ENCODE data around the gene SH3RF1.

The SH3RF1 gene

DNA sequence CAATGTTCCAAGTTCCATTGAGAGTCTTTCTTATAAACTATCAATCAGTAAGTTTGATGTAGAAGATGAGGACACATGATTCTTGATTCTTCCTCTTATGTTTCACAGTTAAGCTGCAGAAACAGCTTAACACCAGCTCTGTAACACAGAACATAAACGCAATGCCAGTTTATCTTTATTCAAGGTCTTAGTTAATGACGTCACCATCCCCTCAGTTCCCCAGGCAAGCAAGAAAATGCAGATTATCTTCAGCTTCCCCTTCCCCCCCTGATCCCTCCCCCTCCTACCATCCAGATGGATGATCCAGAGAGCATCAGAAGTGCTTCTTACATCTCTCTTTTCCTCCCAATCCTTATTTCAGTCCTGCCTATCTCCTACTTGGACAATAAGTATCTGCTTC is 4.4 kb upstream of the SH3RF1 start:
- Histone ChIP-seq H3K4me3 (ENCODE audit: low read depth in 1 of 5, low read length in 5 of 5) (no peak overlapping the region), H3K9ac (ENCODE audit: low read length in 5 of 5) (no peak overlapping the region)

GRCh38 chr4:169274033-169274432 is 3.3 kb upstream of the SH3RF1 start:
- Histone ChIP-seq H3K9ac (ENCODE audit: low read length in 5 of 5) (no peak overlapping the region), H3K4me1 (ENCODE audit: control insufficient read depth in 5 of 5, insufficient read depth in 5 of 5, low read length in 5 of 5) (peaks cover 0 to 26% (median 24%) of the 10 kb centered on the region in 5 donors), H3K9me3 (ENCODE audit: control insufficient read depth in 5 of 5, low read length in 5 of 5) (no peaks in the 10 kb centered on the region), H3K36me3 (ENCODE audit: control insufficient read depth in 5 of 5, insufficient read depth in 5 of 5, low read length in 5 of 5) (no peaks in the 10 kb centered on the region), H3K27ac (ENCODE audit: low read depth, low read length) (no peak overlapping the region), H3K4me3 (ENCODE audit: low read depth in 1 of 5, low read length in 5 of 5) (no peak overlapping the region), H3K27me3 (ENCODE audit: control insufficient read depth in 5 of 5, insufficient read depth in 4 of 5, low read length in 5 of 5) (no peaks in the 10 kb centered on the region)

More for the DNA sequence above, 4.4 kb upstream of the SH3RF1 start:
- Histone ChIP-seq H3K27me3 (ENCODE audit: control insufficient read depth in 5 of 5, insufficient read depth in 4 of 5, low read length in 5 of 5) (no peaks in the 10 kb centered on the region), H3K4me1 (ENCODE audit: control insufficient read depth in 5 of 5, insufficient read depth in 5 of 5, low read length in 5 of 5) (peaks cover 0 to 16% (median 15%) of the 10 kb centered on the region in 5 donors), H3K36me3 (ENCODE audit: control insufficient read depth in 5 of 5, insufficient read depth in 5 of 5, low read length in 5 of 5) (no peaks in the 10 kb centered on the region), H3K9me3 (ENCODE audit: control insufficient read depth in 5 of 5, low read length in 5 of 5) (no peaks in the 10 kb centered on the region), H3K27ac (ENCODE audit: low read depth, low read length) (no peak overlapping the region)

DNA sequence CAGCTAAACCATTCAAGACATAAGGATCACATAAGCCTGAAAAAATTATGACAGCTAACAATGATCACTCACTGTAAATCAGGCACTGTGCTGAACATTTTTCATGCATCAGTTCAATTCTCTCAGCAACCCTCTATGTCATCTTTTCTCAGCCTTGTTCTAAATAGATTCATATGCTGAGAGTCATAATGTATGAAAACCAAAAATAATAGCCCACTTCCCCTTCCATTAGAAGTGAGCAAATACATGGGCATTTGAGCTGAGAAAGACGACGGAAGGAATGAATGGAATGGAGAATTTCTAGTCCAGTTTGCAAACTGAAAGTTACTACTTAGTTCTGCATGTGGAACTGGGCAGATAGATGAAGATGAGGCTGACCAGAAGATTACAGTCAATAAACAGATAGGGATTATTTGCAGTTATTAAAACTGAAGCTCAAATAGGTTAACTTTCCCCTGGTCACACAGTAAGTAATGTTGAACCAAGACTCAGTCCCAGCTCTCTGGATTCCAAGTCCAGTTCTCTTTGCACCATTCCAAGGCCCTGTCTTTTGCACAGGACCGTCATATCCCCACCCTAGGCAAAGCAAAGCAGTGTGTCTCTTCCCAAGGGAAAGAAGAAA is 1.6 kb upstream of the SH3RF1 start:
- Histone ChIP-seq H3K4me1 (ENCODE audit: control insufficient read depth in 5 of 5, insufficient read depth in 5 of 5, low read length in 5 of 5) (peaks cover 0 to 38% (median 33%) of the 10 kb centered on the region in 5 donors), H3K9ac (ENCODE audit: low read length in 5 of 5) (no peak overlapping the region), H3K9me3 (ENCODE audit: control insufficient read depth in 5 of 5, low read length in 5 of 5) (no peaks in the 10 kb centered on the region), H3K27ac (ENCODE audit: low read depth, low read length) (no peak overlapping the region), H3K36me3 (ENCODE audit: control insufficient read depth in 5 of 5, insufficient read depth in 5 of 5, low read length in 5 of 5) (no peaks in the 10 kb centered on the region), H3K27me3 (ENCODE audit: control insufficient read depth in 5 of 5, insufficient read depth in 4 of 5, low read length in 5 of 5) (no peaks in the 10 kb centered on the region), H3K4me3 (ENCODE audit: low read depth in 1 of 5, low read length in 5 of 5) (no peak overlapping the region)

GRCh38 chr4:169271692-169272007 is 894 bp upstream of the SH3RF1 start:
- no peaks in the 10 kb centered on the region for H3K27me3 ChIP-seq (ENCODE audit: control insufficient read depth in 5 of 5, insufficient read depth in 4 of 5, low read length in 5 of 5)
- H3K27ac ChIP-seq (ENCODE audit: low read depth, low read length) = peak overlapping the region; percentile 32

DNA sequence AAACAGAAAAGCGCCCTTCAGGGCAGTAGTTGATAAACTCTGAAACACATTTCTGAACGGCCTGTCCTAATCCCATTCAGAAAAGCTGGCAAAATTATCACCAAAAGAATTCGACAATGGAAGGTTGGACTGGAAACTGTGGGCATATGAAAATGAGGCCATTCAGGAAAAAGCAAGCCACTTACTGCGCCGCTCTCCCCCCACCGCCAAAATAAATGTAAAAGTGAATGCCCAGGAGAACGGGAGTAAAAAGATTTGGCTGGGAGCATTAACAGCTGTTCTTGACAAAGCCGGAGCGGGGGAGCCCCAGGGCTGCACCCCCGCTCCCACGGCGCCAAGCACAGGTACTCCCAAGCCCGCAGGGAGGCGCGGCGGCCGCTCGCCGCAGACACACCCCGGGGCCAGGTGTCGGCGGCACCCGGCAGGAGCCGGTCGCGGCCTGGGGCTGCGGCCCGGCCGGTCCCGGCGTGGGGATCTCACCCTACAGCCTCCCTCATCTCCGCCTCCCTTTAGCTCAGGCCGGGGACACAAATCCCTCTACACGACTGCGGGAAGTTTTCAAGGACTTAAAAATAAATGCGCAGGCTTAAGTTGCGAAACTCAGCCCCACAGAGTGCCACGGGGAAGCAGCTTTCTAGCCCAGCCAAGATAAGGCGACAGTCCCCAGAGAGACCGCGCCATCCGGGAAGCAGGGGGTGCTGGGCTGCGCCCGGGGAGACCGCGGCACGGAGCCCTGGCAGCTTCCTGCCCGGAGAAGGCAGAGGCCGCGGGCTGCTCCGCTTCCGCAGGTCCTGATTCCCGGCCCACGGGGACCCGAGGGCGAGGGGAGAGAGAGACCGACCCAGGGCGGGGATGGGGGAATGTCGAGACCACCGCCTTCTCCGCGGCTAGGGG is 593 bp downstream of the SH3RF1 start:
- peaks cover 0 to 46% (median 43%) of the 10 kb centered on the region in 5 donors for H3K4me1 ChIP-seq (ENCODE audit: control insufficient read depth in 5 of 5, insufficient read depth in 5 of 5, low read length in 5 of 5)
- peak overlapping the region; percentile 79 to 91 (median 88) for H3K9ac ChIP-seq (ENCODE audit: low read length in 5 of 5)
- H3K4me3 ChIP-seq (ENCODE audit: low read depth in 1 of 5, low read length in 5 of 5) = peak overlapping the region; percentile 87 to 96 (median 87)
- H3K27ac ChIP-seq (ENCODE audit: low read depth, low read length) = peak overlapping the region; percentile 81
- no peaks in the 10 kb centered on the region for H3K36me3 ChIP-seq (ENCODE audit: control insufficient read depth in 5 of 5, insufficient read depth in 5 of 5, low read length in 5 of 5)
- no peaks in the 10 kb centered on the region for H3K9me3 ChIP-seq (ENCODE audit: control insufficient read depth in 5 of 5, low read length in 5 of 5)
- H3K27me3 ChIP-seq (ENCODE audit: control insufficient read depth in 5 of 5, insufficient read depth in 4 of 5, low read length in 5 of 5) = no peaks in the 10 kb centered on the region

More at GRCh38 chr4:169271692-169272007, 894 bp upstream of the SH3RF1 start:
- peak overlapping the region; percentile 59 to 96 (median 87) for H3K4me3 ChIP-seq (ENCODE audit: low read depth in 1 of 5, low read length in 5 of 5)
- H3K4me1 ChIP-seq (ENCODE audit: control insufficient read depth in 5 of 5, insufficient read depth in 5 of 5, low read length in 5 of 5) = peaks cover 0 to 45% (median 37%) of the 10 kb centered on the region in 5 donors
- peak overlapping the region in 3 of 5 donors; percentile 72 to 88 (median 77) for H3K9ac ChIP-seq (ENCODE audit: low read length in 5 of 5)
- no peaks in the 10 kb centered on the region for H3K36me3 ChIP-seq (ENCODE audit: control insufficient read depth in 5 of 5, insufficient read depth in 5 of 5, low read length in 5 of 5)
- no peaks in the 10 kb centered on the region for H3K9me3 ChIP-seq (ENCODE audit: control insufficient read depth in 5 of 5, low read length in 5 of 5)

- peak overlapping the region; percentile 79 to 91 (median 88) for H3K9ac ChIP-seq (ENCODE audit: low read length in 5 of 5)
- peak overlapping the region; percentile 81 for H3K27ac ChIP-seq (ENCODE audit: low read depth, low read length)
- H3K36me3 ChIP-seq (ENCODE audit: control insufficient read depth in 5 of 5, insufficient read depth in 5 of 5, low read length in 5 of 5) = peaks cover 0 to 3% (median 0%) of the 10 kb centered on the region in 5 donors
- peak overlapping the region; percentile 87 to 96 (median 87) for H3K4me3 ChIP-seq (ENCODE audit: low read depth in 1 of 5, low read length in 5 of 5)
- no peaks in the 10 kb centered on the region for H3K9me3 ChIP-seq (ENCODE audit: control insufficient read depth in 5 of 5, low read length in 5 of 5)
- no peaks in the 10 kb centered on the region for H3K27me3 ChIP-seq (ENCODE audit: control insufficient read depth in 5 of 5, insufficient read depth in 4 of 5, low read length in 5 of 5)
- H3K4me1 ChIP-seq (ENCODE audit: control insufficient read depth in 5 of 5, insufficient read depth in 5 of 5, low read length in 5 of 5) = peaks cover 0 to 52% (median 45%) of the 10 kb centered on the region in 5 donors
These were observed 1.6 kb downstream of the SH3RF1 start for GRCh38 chr4:169268951-169269760.

DNA sequence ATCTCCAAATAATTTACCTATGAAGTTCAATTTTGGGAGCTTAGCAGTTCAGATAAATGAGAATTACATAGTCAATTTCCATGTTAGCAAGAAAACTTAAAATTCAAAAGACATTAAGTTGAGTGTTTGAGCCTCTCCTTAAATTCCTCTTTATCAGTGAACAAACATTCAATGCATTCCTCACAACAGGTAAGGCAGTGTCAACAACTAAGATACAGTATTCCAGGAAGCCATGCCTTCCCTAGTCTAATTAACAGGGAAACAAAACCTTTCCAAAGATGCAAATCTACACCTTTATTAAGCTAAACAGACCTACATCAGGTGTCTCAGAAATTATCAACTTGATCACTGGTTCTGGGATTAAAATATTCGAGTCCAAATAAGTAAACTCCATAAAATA is 3.7 kb downstream of the SH3RF1 start:
- Histone ChIP-seq H3K9me3 (ENCODE audit: control insufficient read depth in 5 of 5, low read length in 5 of 5) (no peaks in the 10 kb centered on the region), H3K4me3 (ENCODE audit: low read depth in 1 of 5, low read length in 5 of 5) (peak overlapping the region in 1 of 5 donors; percentile 7), H3K27ac (ENCODE audit: low read depth, low read length) (no peak overlapping the region), H3K9ac (ENCODE audit: low read length in 5 of 5) (no peak overlapping the region), H3K4me1 (ENCODE audit: control insufficient read depth in 5 of 5, insufficient read depth in 5 of 5, low read length in 5 of 5) (peaks cover 0 to 49% (median 39%) of the 10 kb centered on the region in 5 donors), H3K36me3 (ENCODE audit: control insufficient read depth in 5 of 5, insufficient read depth in 5 of 5, low read length in 5 of 5) (peaks cover 0 to 6% (median 2%) of the 10 kb centered on the region in 5 donors), H3K27me3 (ENCODE audit: control insufficient read depth in 5 of 5, insufficient read depth in 4 of 5, low read length in 5 of 5) (no peaks in the 10 kb centered on the region)

- peaks cover 0 to 45% (median 35%) of the 10 kb centered on the region in 5 donors for H3K4me1 ChIP-seq (ENCODE audit: control insufficient read depth in 5 of 5, insufficient read depth in 5 of 5, low read length in 5 of 5)
- H3K4me3 ChIP-seq (ENCODE audit: low read depth in 1 of 5, low read length in 5 of 5) = no peak overlapping the region
- H3K27ac ChIP-seq (ENCODE audit: low read depth, low read length) = no peak overlapping the region
- peaks cover 0 to 6% (median 2%) of the 10 kb centered on the region in 5 donors for H3K36me3 ChIP-seq (ENCODE audit: control insufficient read depth in 5 of 5, insufficient read depth in 5 of 5, low read length in 5 of 5)
- H3K9me3 ChIP-seq (ENCODE audit: control insufficient read depth in 5 of 5, low read length in 5 of 5) = no peaks in the 10 kb centered on the region
- H3K9ac ChIP-seq (ENCODE audit: low read length in 5 of 5) = no peak overlapping the region
- no peaks in the 10 kb centered on the region for H3K27me3 ChIP-seq (ENCODE audit: control insufficient read depth in 5 of 5, insufficient read depth in 4 of 5, low read length in 5 of 5)
These were observed 4.1 kb downstream of the SH3RF1 start for GRCh38 chr4:169266661-169267060.

DNA sequence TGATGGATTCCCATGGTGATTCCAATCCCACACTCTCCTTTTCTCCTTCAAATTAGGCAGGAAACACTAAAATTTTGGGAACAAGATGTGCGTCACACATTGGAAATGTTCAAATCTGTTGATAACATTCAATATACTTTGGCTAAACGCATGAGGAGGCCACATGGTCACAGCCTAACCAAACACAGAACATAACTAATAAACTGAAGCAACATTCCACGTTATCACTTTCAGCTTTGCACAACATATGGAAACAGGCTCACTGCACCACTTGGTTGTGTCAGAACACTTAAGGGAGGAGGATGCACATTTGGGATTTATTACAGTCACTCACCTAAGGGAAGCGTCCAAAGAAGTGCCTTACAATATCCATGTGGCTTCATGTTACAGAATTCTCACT is 4.7 kb downstream of the SH3RF1 start:
- Histone ChIP-seq H3K36me3 (ENCODE audit: control insufficient read depth in 5 of 5, insufficient read depth in 5 of 5, low read length in 5 of 5) (peaks cover 0 to 6% (median 2%) of the 10 kb centered on the region in 5 donors), H3K27me3 (ENCODE audit: control insufficient read depth in 5 of 5, insufficient read depth in 4 of 5, low read length in 5 of 5) (no peaks in the 10 kb centered on the region), H3K4me3 (ENCODE audit: low read depth in 1 of 5, low read length in 5 of 5) (no peak overlapping the region), H3K9me3 (ENCODE audit: control insufficient read depth in 5 of 5, low read length in 5 of 5) (no peaks in the 10 kb centered on the region), H3K9ac (ENCODE audit: low read length in 5 of 5) (no peak overlapping the region), H3K4me1 (ENCODE audit: control insufficient read depth in 5 of 5, insufficient read depth in 5 of 5, low read length in 5 of 5) (peaks cover 0 to 44% (median 33%) of the 10 kb centered on the region in 5 donors), H3K27ac (ENCODE audit: low read depth, low read length) (no peak overlapping the region)
